ENCODE results near the gene FAM25A. TPM values are rescaled to one million over a fixed set of nuclear protein-coding genes. Genes with fewer than 3 reads are reported as not detected.
"Not testable (repeated sequence)": the region's sequence is repeated elsewhere in the genome, so short reads cannot be mapped to it uniquely, and the experiment has no call there.

FAM25A gene
- total RNA-seq, 2 donors from 2014 or later, result not detected

DNA sequence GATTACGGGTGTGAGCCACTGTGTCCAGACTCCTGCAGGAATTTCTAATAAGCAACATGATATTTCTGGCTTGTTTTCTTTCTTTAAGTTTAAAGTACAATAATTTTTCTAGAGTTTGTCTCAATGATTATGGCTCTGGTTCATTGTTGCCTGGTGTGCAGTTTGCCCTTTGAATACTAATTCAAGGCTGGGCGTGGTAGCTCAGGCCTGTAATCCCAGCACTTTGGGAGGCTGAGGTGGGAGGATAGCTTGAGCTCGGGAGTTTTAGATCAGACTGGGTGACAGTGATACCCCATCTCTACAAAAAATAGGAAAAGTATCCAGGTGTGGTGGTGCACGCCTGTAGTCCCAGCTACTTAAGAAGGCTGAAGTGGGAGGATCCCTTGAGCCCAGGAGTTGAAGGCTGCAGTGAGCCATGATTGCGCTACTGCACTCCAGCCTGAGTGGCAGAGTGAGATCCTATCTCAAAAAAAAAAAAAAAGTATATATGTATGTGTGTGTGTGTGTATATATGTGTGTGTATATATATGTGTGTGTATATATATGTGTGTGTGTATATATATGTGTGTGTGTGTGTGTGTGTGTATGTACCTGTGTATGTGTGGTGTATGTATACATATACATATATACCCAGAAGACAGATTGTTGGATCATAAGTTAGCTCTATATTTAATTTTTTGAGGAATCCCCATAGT lies 43.6 kb upstream of the FAM25A start:
- DNase-seq (ENCODE audit: low spot score), result no peak
- H3K4me3 ChIP-seq, result no peak overlapping the region
- H3K27me3 ChIP-seq (replicated peaks; ENCODE audit: insufficient read depth), result no peaks in the 10 kb centered on the region
- intact Hi-C loops (cut with DNase I), result no loop called here
- H3K27ac ChIP-seq, result no peak overlapping the region
- H3K36me3 ChIP-seq, result no peaks in the 10 kb centered on the region
- H3K4me1 ChIP-seq (replicated peaks), result no peaks in the 10 kb centered on the region
- 97% methylated on average over 5 of the region's 5 CpGs for WGBS
- TF ChIP-seq, protein P1, sequence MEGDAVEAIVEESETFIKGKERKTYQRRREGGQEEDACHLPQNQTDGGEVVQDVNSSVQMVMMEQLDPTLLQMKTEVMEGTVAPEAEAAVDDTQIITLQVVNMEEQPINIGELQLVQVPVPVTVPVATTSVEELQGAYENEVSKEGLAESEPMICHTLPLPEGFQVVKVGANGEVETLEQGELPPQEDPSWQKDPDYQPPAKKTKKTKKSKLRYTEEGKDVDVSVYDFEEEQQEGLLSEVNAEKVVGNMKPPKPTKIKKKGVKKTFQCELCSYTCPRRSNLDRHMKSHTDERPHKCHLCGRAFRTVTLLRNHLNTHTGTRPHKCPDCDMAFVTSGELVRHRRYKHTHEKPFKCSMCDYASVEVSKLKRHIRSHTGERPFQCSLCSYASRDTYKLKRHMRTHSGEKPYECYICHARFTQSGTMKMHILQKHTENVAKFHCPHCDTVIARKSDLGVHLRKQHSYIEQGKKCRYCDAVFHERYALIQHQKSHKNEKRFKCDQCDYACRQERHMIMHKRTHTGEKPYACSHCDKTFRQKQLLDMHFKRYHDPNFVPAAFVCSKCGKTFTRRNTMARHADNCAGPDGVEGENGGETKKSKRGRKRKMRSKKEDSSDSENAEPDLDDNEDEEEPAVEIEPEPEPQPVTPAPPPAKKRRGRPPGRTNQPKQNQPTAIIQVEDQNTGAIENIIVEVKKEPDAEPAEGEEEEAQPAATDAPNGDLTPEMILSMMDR (IDR thresholded peaks at IDR 0.05), result no peak
- TF ChIP-seq POLR2AphosphoS5 (IDR thresholded peaks at IDR 0.05) (no peak), POLR2A (IDR thresholded peaks at IDR 0.05) (no peak)
- H3K9me3 ChIP-seq, result no peaks in the 10 kb centered on the region

DNA sequence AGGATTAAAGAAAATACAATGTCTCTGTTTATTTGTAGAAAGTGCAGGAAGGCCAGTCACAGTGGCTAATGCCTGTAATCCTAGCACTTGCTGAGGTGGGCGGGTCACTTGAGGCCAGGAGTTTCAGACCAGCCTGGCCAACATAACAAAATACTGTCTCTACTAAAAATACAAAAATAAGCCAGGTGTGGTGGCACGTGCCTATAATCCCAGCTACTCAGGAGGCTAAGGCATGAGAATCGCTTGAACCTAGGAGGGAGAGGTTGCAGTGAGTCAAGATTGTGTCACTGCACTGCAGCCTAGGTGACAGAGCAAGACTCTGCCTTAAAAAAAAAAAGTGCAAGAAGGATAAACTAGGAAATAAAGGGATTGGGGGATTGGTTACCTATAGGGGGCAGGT lies 41.6 kb upstream of the FAM25A start:
- intact Hi-C loops (cut with DNase I); H3K36me3 ChIP-seq; H3K9me3 ChIP-seq; H3K27me3 ChIP-seq (replicated peaks; ENCODE audit: insufficient read depth); H3K4me1 ChIP-seq (replicated peaks); H3K4me3 ChIP-seq; DNase-seq (ENCODE audit: low spot score): not testable (repeated sequence)
- H3K27ac ChIP-seq, result peak overlapping the region in 1 of 2 donors; percentile 31
- 83% methylated on average over 3 of the region's 3 CpGs for WGBS

DNA sequence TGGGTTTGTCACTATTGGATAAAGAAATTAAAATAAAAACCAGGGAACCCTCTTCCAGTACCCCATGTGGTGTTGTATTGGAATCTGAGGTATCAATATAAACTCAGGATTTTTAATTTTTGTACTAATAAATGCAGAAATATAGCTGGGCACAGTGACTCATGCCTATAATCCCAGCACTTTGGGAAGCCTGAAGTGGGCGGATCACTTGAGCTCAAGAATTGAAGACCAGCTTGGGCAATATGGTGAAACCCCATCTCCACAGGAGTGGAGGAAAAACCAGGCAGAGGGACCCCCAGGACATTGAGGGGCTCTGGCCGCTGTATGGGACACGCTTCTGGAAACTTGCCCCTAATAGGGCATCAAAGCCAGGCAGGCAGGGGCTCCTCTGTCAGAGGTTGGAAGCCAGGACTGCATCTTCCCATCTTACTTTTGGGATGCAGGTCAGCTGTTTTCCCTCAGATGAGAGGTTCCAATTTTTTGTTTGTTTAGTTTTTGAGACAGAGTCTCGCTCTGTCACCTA lies 40.7 kb upstream of the FAM25A start:
- H3K9me3 ChIP-seq, result no peaks in the 10 kb centered on the region
- no peaks in the 10 kb centered on the region for H3K4me1 ChIP-seq (replicated peaks)
- H3K36me3 ChIP-seq, result no peaks in the 10 kb centered on the region
- no peaks in the 10 kb centered on the region for H3K27me3 ChIP-seq (replicated peaks; ENCODE audit: insufficient read depth)
- 76% methylated on average over 4 of the region's 4 CpGs for WGBS
- H3K27ac ChIP-seq, result peak overlapping the region in 1 of 2 donors; percentile 46
- no peak for DNase-seq (ENCODE audit: low spot score)
- H3K4me3 ChIP-seq, result no peak overlapping the region
- intact Hi-C loops (cut with DNase I), result no loop called here
- TF ChIP-seq, protein P1 (IDR thresholded peaks at IDR 0.05), result no peak
- TF ChIP-seq POLR2A (IDR thresholded peaks at IDR 0.05) (no peak), POLR2AphosphoS5 (IDR thresholded peaks at IDR 0.05) (no peak)

DNA sequence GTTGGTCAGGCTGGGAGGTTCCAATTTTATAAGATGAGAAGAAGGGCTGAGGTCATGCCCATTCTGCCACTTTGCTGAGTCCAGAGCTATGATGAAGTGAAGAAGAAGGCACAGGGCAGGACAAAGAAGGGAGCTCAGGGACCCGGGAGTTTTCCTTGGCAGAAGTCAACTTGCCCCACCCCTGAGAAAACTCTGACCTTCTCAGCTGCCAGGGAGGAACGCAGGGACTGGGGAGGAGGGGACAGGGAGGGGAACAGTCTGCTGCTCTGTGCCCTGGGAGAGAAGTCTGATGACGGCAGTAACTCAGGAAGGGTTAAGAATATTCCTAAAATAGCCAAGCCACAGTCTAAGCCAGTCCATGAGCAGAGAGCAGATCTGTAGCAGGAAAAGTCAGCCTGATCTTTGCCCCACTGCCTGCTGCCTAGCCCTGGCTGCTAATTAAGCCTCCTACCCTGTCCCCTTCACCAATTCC lies 40.1 kb upstream of the FAM25A start:
- Histone ChIP-seq H3K36me3 (no peaks in the 10 kb centered on the region), H3K4me1 (replicated peaks) (no peaks in the 10 kb centered on the region), H3K27me3 (replicated peaks; ENCODE audit: insufficient read depth) (no peaks in the 10 kb centered on the region), H3K27ac (peak overlapping the region; percentile 11 to 46), H3K9me3 (no peaks in the 10 kb centered on the region), H3K4me3 (no peak overlapping the region)
- intact Hi-C loops (cut with DNase I), result no loop called here
- TF ChIP-seq POLR2AphosphoS5 (IDR thresholded peaks at IDR 0.05), result peak; percentile 33
- TF ChIP-seq, protein P1 (IDR thresholded peaks at IDR 0.05), result no peak
- 24% methylated on average over 3 of the region's 3 CpGs for WGBS
- DNase-seq (ENCODE audit: low spot score), result no peak

DNA sequence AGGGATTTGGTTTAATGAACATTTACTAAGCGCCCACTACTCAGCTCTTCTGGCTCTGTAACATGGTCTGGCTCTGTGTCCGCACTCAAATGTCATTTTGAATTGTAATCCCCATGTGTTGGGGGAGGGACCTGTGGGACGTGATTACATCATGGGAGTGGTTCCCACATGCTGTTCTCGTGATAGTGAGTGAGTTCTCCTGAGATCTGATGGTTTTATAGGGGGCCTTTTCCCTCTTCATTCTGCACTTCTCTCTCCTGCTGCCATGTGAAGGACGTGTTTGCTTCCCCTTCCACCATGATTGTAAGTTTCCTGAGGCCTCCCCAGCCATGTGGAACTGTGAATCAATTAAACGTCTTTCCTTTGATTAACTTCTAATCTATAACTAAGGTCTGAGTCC lies 39.1 kb upstream of the FAM25A start:
- H3K27ac ChIP-seq; H3K36me3 ChIP-seq; intact Hi-C loops (cut with DNase I); H3K27me3 ChIP-seq (replicated peaks; ENCODE audit: insufficient read depth); H3K4me3 ChIP-seq; H3K4me1 ChIP-seq (replicated peaks); DNase-seq (ENCODE audit: low spot score); H3K9me3 ChIP-seq: not testable (repeated sequence)
- 74% methylated on average over 6 of the region's 6 CpGs for WGBS

DNA sequence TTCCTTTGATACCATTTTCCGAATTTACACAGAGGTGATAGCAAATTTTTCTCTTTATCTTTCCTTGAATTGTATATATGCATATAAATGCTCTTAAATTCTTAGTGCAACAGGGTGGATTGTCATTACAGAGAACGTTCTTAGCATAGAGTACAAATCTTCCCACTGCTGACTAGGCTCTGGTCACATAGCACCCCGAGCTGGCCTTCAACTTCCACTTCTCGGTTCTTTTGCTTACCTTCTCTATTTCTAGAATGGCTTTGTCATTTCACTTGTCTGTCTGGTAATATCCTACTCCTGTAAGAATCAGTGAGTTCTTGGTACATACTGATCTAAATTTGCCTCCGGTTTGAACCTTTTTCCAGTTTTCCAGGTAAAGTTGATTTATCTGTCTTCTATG lies 38.4 kb upstream of the FAM25A start:
- no peaks in the 10 kb centered on the region for H3K9me3 ChIP-seq
- H3K4me3 ChIP-seq, result no peak overlapping the region
- 88% methylated on average over 5 of the region's 5 CpGs for WGBS
- H3K27ac ChIP-seq, result no peak overlapping the region
- H3K27me3 ChIP-seq (replicated peaks; ENCODE audit: insufficient read depth), result no peaks in the 10 kb centered on the region
- no peak for DNase-seq (ENCODE audit: low spot score)
- no peaks in the 10 kb centered on the region for H3K4me1 ChIP-seq (replicated peaks)
- intact Hi-C loops (cut with DNase I), result no loop called here
- no peaks in the 10 kb centered on the region for H3K36me3 ChIP-seq
- TF ChIP-seq POLR2A (IDR thresholded peaks at IDR 0.05) (no peak), POLR2AphosphoS5 (IDR thresholded peaks at IDR 0.05) (no peak)
- TF ChIP-seq, protein P1 (IDR thresholded peaks at IDR 0.05), result no peak

DNA sequence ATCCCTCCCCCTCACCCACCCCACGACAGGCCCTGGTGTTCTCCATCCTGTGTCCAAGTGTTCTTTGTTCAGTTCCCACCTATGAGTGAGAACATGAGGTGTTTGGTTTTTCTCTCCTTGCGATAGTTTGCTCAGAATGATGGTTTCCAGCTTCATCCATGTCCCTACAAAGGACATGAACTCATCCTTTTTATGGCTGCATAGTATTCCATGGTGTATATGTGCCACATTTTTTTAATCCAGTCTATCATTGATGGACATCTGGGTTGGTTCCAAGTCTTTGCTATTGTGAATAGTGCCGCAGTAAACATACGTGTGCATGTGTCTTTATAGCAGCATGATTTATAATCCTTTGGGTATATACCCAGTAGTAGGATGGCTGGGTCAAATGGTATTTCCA lies 35.6 kb upstream of the FAM25A start:
- H3K4me3 ChIP-seq; H3K4me1 ChIP-seq (replicated peaks); H3K27ac ChIP-seq; H3K27me3 ChIP-seq (replicated peaks; ENCODE audit: insufficient read depth); H3K36me3 ChIP-seq; DNase-seq (ENCODE audit: low spot score); H3K9me3 ChIP-seq; intact Hi-C loops (cut with DNase I): not testable (repeated sequence)
- WGBS, result 85% methylated on average over 4 of the region's 4 CpGs

Data from prostate gland (tissue), 2 donors.